GM19438 (cell line): ENCODE measurements around the gene PIMREG.

Experiments used
- ATAC-seq: cut with Tn5 transposase; IDR thresholded peaks from one replicate; pipeline ENCODE4 v1.9.1; 2021; ENCODE audit warnings: low read depth; ENCODE audit not compliant: unreplicated experiment

The PIMREG gene

GRCh38 chr17:6496640-6497441, 52.6 kb downstream of the PIMREG start:
- ATAC-seq: no peak

DNA sequence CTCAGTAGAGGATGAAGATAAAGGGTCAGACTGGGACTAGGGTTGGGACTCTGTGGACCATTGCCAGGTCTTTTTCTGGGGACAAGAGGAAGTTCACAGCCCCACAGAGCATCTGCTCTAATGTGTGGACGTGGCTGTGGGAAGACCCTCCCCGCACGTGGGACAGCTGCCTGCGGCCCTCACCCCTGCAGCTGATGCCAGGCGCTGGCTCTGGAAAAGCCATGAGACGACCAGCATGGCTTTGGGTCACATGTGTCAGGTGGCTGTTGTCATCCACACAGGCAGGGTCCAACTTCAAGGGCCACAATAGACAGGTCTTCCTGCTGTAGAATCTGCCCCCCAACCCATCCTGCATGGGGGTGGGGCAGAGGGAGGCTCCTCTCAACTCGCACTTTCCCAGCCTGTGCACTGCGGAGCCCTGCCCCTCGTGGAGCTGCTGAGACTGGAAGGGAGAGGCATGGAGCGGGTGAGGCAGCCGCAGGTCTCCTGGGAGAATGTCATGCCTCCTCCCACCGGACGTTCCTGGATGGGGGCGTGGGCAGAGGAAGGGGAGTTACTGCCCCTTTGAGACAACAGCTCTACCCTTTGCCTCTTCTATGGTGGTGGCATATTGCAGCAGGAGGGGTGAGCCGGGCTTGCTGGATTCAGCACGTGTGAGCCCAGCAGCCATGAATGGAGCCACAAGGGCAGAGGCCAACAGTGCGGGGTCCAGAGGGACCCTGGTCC, 53.4 kb downstream of the PIMREG start:
- no peak for ATAC-seq

DNA sequence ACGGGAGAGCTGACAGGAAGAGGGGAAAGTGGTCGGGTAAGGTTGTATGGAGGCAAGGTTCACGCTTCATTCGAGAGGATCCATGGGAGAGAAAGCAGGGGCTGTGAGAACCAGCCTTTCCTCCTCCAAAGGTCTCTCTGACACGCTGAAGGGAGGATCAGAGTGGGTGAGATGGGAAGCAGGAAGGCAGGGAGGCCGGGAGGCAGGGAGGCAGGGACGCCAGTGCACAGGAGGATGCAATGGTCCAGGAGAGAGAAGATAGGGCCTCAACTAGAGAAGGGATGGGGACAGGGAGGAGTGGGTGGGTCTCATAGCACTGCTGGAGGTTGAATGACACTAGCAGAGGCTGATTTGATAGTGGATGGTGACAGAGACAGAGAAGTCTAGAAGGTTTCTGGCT, 54.1 kb downstream of the PIMREG start:
- ATAC-seq: no peak

DNA sequence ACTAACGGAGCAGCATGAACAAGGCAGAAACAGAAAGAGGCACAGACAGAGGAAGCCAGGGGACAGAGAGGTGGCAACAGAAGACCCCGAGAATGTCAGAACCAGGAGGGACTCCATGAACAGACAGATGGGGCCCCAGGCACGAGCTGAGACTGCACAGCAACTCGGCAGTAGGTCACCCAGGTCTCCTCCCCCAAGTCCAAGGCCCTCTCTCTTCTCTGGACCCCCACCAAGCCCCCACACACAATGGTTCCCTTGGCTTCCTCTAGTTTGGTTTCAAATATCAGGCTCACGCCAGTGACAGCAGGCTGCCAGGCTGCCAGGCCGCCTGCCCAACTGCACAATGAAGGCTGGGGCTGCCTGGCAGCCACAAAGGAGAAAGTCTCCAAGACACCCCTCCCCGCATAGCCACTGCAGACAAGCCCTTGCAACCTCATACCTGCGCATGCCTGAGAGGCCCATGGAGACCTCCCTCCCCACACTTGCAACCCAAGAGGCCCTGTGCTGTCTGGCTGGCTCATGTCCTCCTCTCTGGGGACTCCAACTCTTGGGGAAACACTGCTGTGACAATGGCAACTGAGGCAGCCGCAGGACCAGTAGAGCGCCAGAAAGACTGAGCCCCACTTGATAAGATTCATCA, 54.8 kb downstream of the PIMREG start:
- no peak for ATAC-seq
